Uterus (tissue), 4 donors: Measurements from ENCODE around the gene CTCF. TPM values are rescaled to one million over a fixed set of nuclear protein-coding genes. Genes with fewer than 3 reads are reported as not detected.

Source experiments
- DNase-seq, 2 donors: peaks; one replicate each; pipeline ENCODE4 v3.0.0-alpha.2; 2019 to 2020
- H3K27ac ChIP-seq, 2 donors: fragments of 200-600 bp; sonication (generic); 1 replicate in 1 of 2; 2 replicates in 1 of 2; pipeline ENCODE4 v1.5.1; 2016 to 2018
- H3K27me3 ChIP-seq, 2 donors: fragments of 200-600 bp; sonication (generic); one replicate each; pipeline ENCODE4 v1.5.1; 2018 to 2019; ENCODE audit warnings: control low read depth in 1 of 2
- H3K36me3 ChIP-seq, 2 donors: fragments of 200-600 bp; sonication (generic); one replicate each; pipeline ENCODE4 v1.5.1; 2019; ENCODE audit warnings: control low read depth in 1 of 2
- H3K4me1 ChIP-seq, 2 donors: fragments of 200-600 bp; sonication (generic); one replicate each; pipeline ENCODE4 v1.5.1; 2018 to 2019; ENCODE audit warnings: control low read depth in 1 of 2
- H3K4me3 ChIP-seq, 2 donors: fragments of 200-600 bp; sonication (generic); 1 replicate in 1 of 2; 2 replicates in 1 of 2; pipeline ENCODE4 v1.5.1; 2018 to 2019; ENCODE audit warnings: mild to moderate bottlenecking in 1 of 2
- H3K9me3 ChIP-seq, 2 donors: fragments of 200-600 bp; sonication (generic); one replicate each; pipeline ENCODE4 v1.5.1; 2019; ENCODE audit warnings: control low read depth in 1 of 2
- CTCF ChIP-seq, 4 experiments: fragments of 200-600 bp in 2 of 4; fragments of 450-650 bp in 2 of 4; sonication (generic) in 2 of 4; IDR thresholded peaks; one replicate each; pipeline ENCODE4 v1.5.1; 2016 to 2019; ENCODE audit warnings: antibody characterized with exemption in 4 of 4, mild to moderate bottlenecking in 2 of 4, moderate library complexity in 1 of 4
- POLR2A ChIP-seq, 2 donors: fragments of 450-650 bp; IDR thresholded peaks; one replicate each; pipeline ENCODE4 v1.6.1; 2016; ENCODE audit warnings: antibody characterized with exemption in 2 of 2, mild to moderate bottlenecking in 1 of 2, moderate library complexity in 1 of 2
- intact Hi-C: fragments of 100-400 bp; cut with DNase I; formaldehyde crosslinking; loops from one replicate; pipeline ENCODE4 v1.15.1; 2023; ENCODE audit warnings: low total_unique reads
- total RNA-seq, 4 donors: library from RNA; depleted of rRNA in 3 of 4; stranded (reverse); fragments of >200 nt in 3 of 4; gene quantifications; one replicate each; pipeline versions ENCODE4 v1.1.0 to v1.2.4, GENCODE V29; 2014 to 2023
- donor health status: DM: yes; HTN: yes; CAD: no.

Gene CTCF
- total RNA-seq, 4 donors from 2014 or later: 24.8 to 54.1 (median 43.7) TPM

DNA sequence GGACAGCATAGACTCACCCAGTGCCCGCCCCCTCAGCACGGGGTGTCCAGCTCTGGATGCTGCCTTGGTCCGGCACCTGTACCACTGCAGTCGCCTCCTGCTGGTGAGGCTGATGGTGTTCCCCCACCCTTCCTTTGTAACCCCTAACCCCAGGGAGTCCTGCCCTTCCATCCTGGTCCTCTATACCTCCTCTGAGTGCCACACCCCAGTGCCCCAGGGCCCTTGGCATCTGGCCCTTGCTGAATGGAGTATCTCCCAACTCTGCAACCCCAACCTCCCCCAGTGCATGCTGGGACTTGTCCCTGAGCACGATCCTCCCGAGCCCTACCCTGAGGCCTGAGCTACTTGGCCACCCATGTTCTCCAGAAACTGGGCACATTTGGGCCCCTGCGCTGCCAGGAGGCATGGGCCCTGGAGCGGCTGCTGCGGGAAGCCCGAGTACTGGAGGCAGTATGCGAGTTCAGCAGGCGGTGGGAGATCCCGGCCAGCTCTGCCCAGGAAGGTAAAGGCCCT is 17.9 kb upstream of the CTCF start:
- Histone ChIP-seq H3K4me1 (peaks cover 0 to 6% of the 10 kb centered on the region in 2 donors), H3K36me3 (no peaks in the 10 kb centered on the region), H3K27me3 (no peaks in the 10 kb centered on the region), H3K9me3 (no peaks in the 10 kb centered on the region), H3K4me3 (no peak overlapping the region), H3K27ac (no peak overlapping the region)
- TF ChIP-seq POLR2A (IDR thresholded peaks at IDR 0.05) (no peak), CTCF (IDR thresholded peaks at IDR 0.05) (no peak)
- DNase-seq: no peak
- intact Hi-C loops: no loop called here

GRCh38 chr16:67544844-67545664 is 17.3 kb upstream of the CTCF start:
- intact Hi-C loops: no loop called here
- no peak for TF ChIP-seq CTCF (IDR thresholded peaks at IDR 0.05)
- TF ChIP-seq POLR2A (IDR thresholded peaks at IDR 0.05): no peak
- Histone ChIP-seq H3K4me1 (peaks cover 0 to 6% of the 10 kb centered on the region in 2 donors), H3K27ac (no peak overlapping the region), H3K27me3 (no peaks in the 10 kb centered on the region), H3K4me3 (no peak overlapping the region), H3K9me3 (no peaks in the 10 kb centered on the region), H3K36me3 (no peaks in the 10 kb centered on the region)
- DNase-seq: no peak

DNA sequence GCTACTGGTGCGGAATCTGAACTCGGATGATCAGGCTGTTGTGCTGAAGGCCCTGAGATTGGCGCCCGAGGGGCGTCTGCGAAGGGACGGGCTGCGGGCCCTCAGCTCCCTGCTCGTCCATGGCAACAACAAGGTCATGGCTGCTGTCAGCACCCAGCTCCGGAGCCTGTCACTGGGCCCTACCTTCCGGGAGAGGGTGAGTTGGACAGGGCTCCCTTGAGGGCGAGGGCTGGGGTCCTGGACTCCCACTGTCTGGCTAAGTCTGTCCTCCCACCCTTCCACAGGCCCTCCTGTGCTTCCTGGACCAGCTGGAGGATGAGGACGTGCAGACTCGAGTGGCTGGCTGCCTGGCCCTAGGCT is 16.7 kb upstream of the CTCF start:
- no peak for DNase-seq
- no peak for TF ChIP-seq POLR2A (IDR thresholded peaks at IDR 0.05)
- no peak for TF ChIP-seq CTCF (IDR thresholded peaks at IDR 0.05)
- H3K4me1 ChIP-seq: peaks cover 0 to 6% of the 10 kb centered on the region in 2 donors
- no peaks in the 10 kb centered on the region for H3K9me3 ChIP-seq
- no peaks in the 10 kb centered on the region for H3K36me3 ChIP-seq
- H3K27ac ChIP-seq: no peak overlapping the region
- H3K4me3 ChIP-seq: no peak overlapping the region
- intact Hi-C loops: no loop called here
- no peaks in the 10 kb centered on the region for H3K27me3 ChIP-seq

DNA sequence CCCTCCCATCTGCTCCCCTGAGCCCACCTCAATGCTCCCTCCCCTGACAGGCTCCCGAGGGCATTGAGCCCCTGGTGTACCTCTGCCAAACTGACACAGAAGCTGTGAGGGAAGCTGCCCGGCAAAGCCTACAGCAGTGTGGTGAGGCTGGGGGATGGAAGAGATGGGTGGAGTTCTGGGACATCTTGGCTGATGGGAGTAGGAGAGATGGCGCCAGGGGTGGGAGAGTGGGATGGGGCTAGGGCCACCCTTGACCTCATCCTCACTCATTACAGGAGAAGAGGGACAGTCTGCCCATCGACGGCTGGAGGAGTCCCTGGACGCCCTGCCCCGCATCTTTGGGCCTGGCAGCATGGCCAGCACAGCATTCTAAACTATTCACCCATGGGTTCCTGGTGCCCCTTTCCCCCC is 16.2 kb upstream of the CTCF start:
- intact Hi-C loops: no loop called here
- Histone ChIP-seq H3K27me3 (no peaks in the 10 kb centered on the region), H3K36me3 (no peaks in the 10 kb centered on the region), H3K4me3 (no peak overlapping the region), H3K4me1 (peaks cover 0 to 6% of the 10 kb centered on the region in 2 donors), H3K9me3 (no peaks in the 10 kb centered on the region), H3K27ac (peak overlapping the region in 1 of 2 donors; percentile 17)
- TF ChIP-seq POLR2A (IDR thresholded peaks at IDR 0.05) (no peak), CTCF (IDR thresholded peaks at IDR 0.05) (no peak)
- no peak for DNase-seq

DNA sequence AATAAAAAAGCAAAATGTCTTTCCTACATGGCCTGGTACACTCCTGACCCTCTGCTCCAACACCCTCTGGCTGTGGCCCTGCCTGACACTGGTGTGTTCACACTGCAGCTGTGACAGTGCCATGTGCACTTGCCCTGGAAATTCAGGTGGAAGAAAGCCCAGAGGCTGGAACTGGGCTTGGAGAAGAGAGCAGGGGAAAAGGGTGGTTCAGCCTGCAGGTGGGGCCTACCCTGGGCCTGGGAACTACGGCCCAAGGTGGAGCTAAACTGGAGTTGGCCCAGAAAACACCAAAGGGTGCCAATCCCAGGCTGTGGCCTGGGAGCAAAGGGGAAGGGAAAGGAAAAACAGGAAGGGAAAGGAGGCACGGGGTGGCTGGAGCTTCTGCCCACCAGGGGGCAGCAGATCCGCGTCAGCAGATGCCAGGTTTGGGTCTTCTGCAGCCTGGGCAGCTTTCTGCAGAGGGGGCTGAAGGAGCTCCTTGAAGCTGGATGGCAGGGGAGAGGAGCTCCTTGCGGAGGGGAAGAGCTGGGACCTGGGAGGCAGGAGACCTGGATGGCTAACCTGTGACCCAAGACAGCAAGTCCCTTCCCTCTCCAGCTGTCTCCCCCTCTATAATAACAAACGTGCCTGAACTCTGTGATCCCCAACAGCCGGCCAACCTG is 15.4 kb upstream of the CTCF start:
- peak overlapping the region; percentile 15 to 17 for H3K27ac ChIP-seq
- intact Hi-C loops: no loop called here
- DNase-seq: peak; percentile 66 to 70
- no peak overlapping the region for H3K4me3 ChIP-seq
- TF ChIP-seq CTCF (IDR thresholded peaks at IDR 0.05) (peak; percentile 82 to 91 (median 86)), POLR2A (IDR thresholded peaks at IDR 0.05) (no peak)
- peaks cover 0 to 6% of the 10 kb centered on the region in 2 donors for H3K4me1 ChIP-seq
- H3K27me3 ChIP-seq: no peaks in the 10 kb centered on the region
- H3K36me3 ChIP-seq: no peaks in the 10 kb centered on the region
- no peaks in the 10 kb centered on the region for H3K9me3 ChIP-seq
